Caco-2 (cell line): Measurements from ENCODE around the gene PPP2R2B. TPM values are rescaled to one million over a fixed set of nuclear protein-coding genes. Genes with fewer than 3 reads are reported as not detected.

Experiments
- BruUV-seq: library from RNA; stranded (reverse); fragments of 400-500 nt; replicated peaks from 2 replicates; lab custom pipeline; 2021; lab: Mats Ljungman, UMichigan
- CTCF ChIA-PET: fragments of 300-600 bp; sonication (Branson Sonifier 250); formaldehyde crosslinking; loops from one replicate; lab custom pipeline; 2022; ENCODE audit warnings: antibody characterized with exemption; lab: Charles Lee
- POLR2A ChIA-PET: fragments of 300-600 bp; sonication (Branson Sonifier 250); formaldehyde crosslinking; loops from one replicate; lab custom pipeline; 2022; ENCODE audit warnings: antibody characterized with exemption; lab: Charles Lee
- DNase-seq, 2 experiments: peaks; one replicate each; pipeline versions ENCODE4 v3.0.0 to v3.0.0-alpha.2; 2020 to 2022
- H3K27me3 ChIP-seq: replicated peaks from 2 replicates; pipeline ENCODE4 v1.6.0; 2011; ENCODE audit warnings: low read length; ENCODE audit not compliant: control insufficient read depth, insufficient read depth
- H3K36me3 ChIP-seq: 2 replicates; pipeline ENCODE4 v1.5.1; 2011; ENCODE audit warnings: low read length; ENCODE audit not compliant: control insufficient read depth, insufficient read depth
- H3K4me1 ChIP-seq: fragments of 250-450 bp; sonication (Bioruptor Pico); 2 replicates; pipeline ENCODE4 v1.5.1; 2020; ENCODE audit warnings: mild to moderate bottlenecking
- H3K4me3 ChIP-seq: 2 replicates; pipeline ENCODE4 v1.5.1; 2011; ENCODE audit warnings: low read depth, mild to moderate bottlenecking, control low read depth, low read length
- H3K9me3 ChIP-seq: fragments of 250-450 bp; sonication (Bioruptor Pico); 2 replicates; pipeline ENCODE4 v1.5.1; 2020; ENCODE audit warnings: mild to moderate bottlenecking, moderate library complexity
- H3K27ac Mint-ChIP-seq: one replicate; pipeline ENCODE4 v1.8.0; 2022; ENCODE audit warnings: mixed read lengths; ENCODE audit not compliant: unreplicated experiment
- H3K27me3 Mint-ChIP-seq: one replicate; pipeline ENCODE4 v1.8.0; 2022; ENCODE audit warnings: mixed read lengths; ENCODE audit not compliant: insufficient read depth, unreplicated experiment
- H3K36me3 Mint-ChIP-seq: one replicate; pipeline ENCODE4 v1.8.0; 2022; ENCODE audit warnings: mild to moderate bottlenecking, mixed read lengths; ENCODE audit not compliant: insufficient read depth, unreplicated experiment
- H3K4me1 Mint-ChIP-seq: one replicate; pipeline ENCODE4 v1.8.0; 2022; ENCODE audit warnings: low read depth, mixed read lengths; ENCODE audit not compliant: unreplicated experiment
- H3K4me3 Mint-ChIP-seq: one replicate; pipeline ENCODE4 v1.8.0; 2022; ENCODE audit warnings: mild to moderate bottlenecking, moderate library complexity, mixed read lengths; ENCODE audit not compliant: unreplicated experiment
- H3K9me3 Mint-ChIP-seq: one replicate; pipeline ENCODE4 v1.8.0; 2022; ENCODE audit warnings: mixed read lengths; ENCODE audit not compliant: unreplicated experiment
- intact Hi-C: fragments of 100-400 bp; cut with micrococcal nuclease; formaldehyde crosslinking; loops from one replicate; pipeline ENCODE4 v1.10.0; 2022; ENCODE audit not compliant: unreplicated experiment
- total RNA-seq: library from RNA; stranded (reverse); gene quantifications from 2 replicates; pipeline ENCODE4 v1.2.3, GENCODE V29; 2022
- TF ChIP-seq, protein P1 (sequence below), 2 experiments: fragments of 200-600 bp in 1 of 2; IDR thresholded peaks; 1 replicate in 1 of 2; 2 replicates in 1 of 2; pipeline versions ENCODE4 v1.5.1 to v1.8.0; 2011 to 2022; ENCODE audit warnings: antibody characterized with exemption in 1 of 2, control low read depth in 1 of 2, inconsistent platforms in 1 of 2, low read depth in 1 of 2, low read length in 1 of 2, mild to moderate bottlenecking in 1 of 2, moderate library complexity in 1 of 2; ENCODE audit not compliant: insufficient read depth in 1 of 2, severe bottlenecking in 1 of 2, unreplicated experiment in 1 of 2

PPP2R2B gene
- total RNA-seq, 1 experiment from 2014 or later, result 9.8 TPM

DNA sequence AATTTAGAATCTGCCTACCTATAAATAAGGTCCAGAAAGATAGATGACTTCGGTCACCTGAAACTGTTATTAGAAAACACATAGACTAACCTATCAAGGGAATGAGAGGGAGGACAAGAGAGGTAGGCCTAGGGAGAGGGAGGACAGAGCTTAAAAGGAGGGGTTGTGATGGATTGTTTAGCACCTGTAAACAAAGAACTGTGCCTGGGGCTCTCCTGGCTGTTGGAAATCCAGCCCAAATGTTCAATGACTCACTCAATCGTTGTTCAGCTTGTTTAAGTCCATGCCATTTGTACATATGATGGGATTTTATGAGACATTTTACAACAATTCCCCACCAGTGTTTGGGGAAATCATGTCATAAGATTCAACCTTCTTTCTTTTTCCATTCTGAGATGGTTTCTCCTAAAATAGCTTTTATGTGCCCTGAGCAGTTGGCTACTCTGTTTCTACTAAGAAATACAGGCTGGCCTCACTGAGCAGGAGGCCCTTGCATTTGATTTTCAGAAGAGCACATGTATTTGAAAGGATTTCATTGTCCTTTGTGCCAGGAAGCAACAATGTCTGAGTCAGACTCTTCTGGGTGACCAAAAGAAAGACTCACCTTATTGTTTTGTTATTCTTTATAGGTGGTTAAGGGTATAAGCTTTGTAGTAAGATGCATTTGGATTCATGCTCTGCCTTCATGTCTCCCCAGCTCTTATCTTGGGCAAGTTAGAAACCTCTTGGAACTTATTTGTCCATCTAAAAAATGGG, 314.4 kb downstream of the PPP2R2B start:
- Histone ChIP-seq H3K36me3 (no peaks in the 10 kb centered on the region), H3K4me3 (no peak overlapping the region), H3K4me1 (no peaks in the 10 kb centered on the region; the same call in 1 of the 2 replicates), H3K27me3 (no peaks in the 10 kb centered on the region), H3K9me3 (no peaks in the 10 kb centered on the region)
- ChIA-PET CTCF (interaction anchor here (0.6 kb wide), 1 partner anchor 412 kb away, joined by 3 read pairs; no protein-coding TSS in a partner anchor), POLR2A (no interaction called here)
- BruUV-seq, result no TSS peak
- H3K9me3 Mint-ChIP-seq, result no peaks in the 10 kb centered on the region
- H3K27ac Mint-ChIP-seq, result no peak overlapping the region
- intact Hi-C loops, result no loop called here
- no peaks in the 10 kb centered on the region for H3K36me3 Mint-ChIP-seq
- no peak overlapping the region for H3K4me3 Mint-ChIP-seq
- peaks cover 5% of the 10 kb centered on the region for H3K4me1 Mint-ChIP-seq
- TF ChIP-seq, protein P1, sequence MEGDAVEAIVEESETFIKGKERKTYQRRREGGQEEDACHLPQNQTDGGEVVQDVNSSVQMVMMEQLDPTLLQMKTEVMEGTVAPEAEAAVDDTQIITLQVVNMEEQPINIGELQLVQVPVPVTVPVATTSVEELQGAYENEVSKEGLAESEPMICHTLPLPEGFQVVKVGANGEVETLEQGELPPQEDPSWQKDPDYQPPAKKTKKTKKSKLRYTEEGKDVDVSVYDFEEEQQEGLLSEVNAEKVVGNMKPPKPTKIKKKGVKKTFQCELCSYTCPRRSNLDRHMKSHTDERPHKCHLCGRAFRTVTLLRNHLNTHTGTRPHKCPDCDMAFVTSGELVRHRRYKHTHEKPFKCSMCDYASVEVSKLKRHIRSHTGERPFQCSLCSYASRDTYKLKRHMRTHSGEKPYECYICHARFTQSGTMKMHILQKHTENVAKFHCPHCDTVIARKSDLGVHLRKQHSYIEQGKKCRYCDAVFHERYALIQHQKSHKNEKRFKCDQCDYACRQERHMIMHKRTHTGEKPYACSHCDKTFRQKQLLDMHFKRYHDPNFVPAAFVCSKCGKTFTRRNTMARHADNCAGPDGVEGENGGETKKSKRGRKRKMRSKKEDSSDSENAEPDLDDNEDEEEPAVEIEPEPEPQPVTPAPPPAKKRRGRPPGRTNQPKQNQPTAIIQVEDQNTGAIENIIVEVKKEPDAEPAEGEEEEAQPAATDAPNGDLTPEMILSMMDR (IDR thresholded peaks at IDR 0.05; ENCODE audit: insufficient read depth in 1 of 2, low read depth in 1 of 2, low read length in 1 of 2, severe bottlenecking in 1 of 2, unreplicated experiment in 1 of 2), result no peak
- DNase-seq, result no peak
- peaks cover 3% of the 10 kb centered on the region for H3K27me3 Mint-ChIP-seq

DNA sequence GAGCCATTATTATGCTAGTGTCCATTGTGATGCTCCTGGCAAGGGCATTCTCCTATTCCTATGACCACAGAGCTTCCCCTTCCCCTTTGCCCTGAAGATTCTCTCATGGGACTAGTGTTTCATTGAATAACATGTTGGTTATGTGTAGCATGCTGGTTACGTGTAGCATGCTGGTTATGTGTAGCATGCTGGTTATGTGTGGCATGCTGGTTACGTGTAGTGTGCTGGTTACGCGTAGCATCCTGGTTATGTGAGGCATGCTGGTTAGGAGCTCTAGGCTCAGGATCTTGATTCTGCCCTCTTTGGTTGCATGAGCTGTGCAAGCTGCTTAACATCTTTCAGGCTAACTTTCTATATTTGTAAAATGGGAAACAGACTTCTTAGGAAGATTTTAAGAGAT, 316.1 kb downstream of the PPP2R2B start:
- Histone ChIP-seq H3K36me3 (no peaks in the 10 kb centered on the region), H3K4me3 (no peak overlapping the region), H3K27me3 (no peaks in the 10 kb centered on the region), H3K4me1 (no peaks in the 10 kb centered on the region; the same call in 1 of the 2 replicates), H3K9me3 (no peaks in the 10 kb centered on the region)
- TF ChIP-seq, protein P1 (IDR thresholded peaks at IDR 0.05; ENCODE audit: insufficient read depth in 1 of 2, low read depth in 1 of 2, low read length in 1 of 2, severe bottlenecking in 1 of 2, unreplicated experiment in 1 of 2), result no peak
- ChIA-PET CTCF (no interaction called here), POLR2A (no interaction called here)
- BruUV-seq, result no TSS peak
- Mint-ChIP-seq H3K36me3 (no peaks in the 10 kb centered on the region), H3K4me1 (peaks cover 5% of the 10 kb centered on the region), H3K4me3 (no peak overlapping the region), H3K9me3 (no peaks in the 10 kb centered on the region), H3K27ac (no peak overlapping the region), H3K27me3 (peaks cover 3% of the 10 kb centered on the region)
- DNase-seq, result no peak
- intact Hi-C loops, result no loop called here

DNA sequence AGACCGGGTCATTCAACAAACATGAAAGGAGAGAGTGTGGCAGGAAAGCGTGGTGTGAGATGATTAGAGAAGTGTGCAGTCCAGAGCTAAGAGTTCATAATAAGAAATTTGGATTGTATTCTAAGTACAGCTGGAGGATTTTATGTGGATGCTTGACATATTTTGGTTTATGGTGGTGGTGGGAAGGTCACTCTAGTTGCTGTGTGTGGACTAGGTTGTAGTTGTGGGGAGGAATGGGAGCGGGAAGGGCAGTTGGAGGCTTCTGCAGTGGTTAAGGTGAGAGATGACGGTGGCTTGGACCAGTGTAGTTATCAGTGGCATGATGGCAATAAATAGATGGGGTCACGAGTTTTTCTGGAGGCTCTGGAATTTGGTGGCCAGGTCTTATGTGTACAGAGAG, 316.8 kb downstream of the PPP2R2B start:
- peaks cover 5% of the 10 kb centered on the region for H3K4me1 Mint-ChIP-seq
- no peaks in the 10 kb centered on the region for H3K9me3 Mint-ChIP-seq
- H3K4me3 Mint-ChIP-seq, result no peak overlapping the region
- H3K27me3 Mint-ChIP-seq, result peaks cover 3% of the 10 kb centered on the region
- TF ChIP-seq, protein P1 (IDR thresholded peaks at IDR 0.05; ENCODE audit: insufficient read depth in 1 of 2, low read depth in 1 of 2, low read length in 1 of 2, severe bottlenecking in 1 of 2, unreplicated experiment in 1 of 2), result no peak
- DNase-seq, result no peak
- intact Hi-C loops, result no loop called here
- H3K4me1 ChIP-seq, result no peaks in the 10 kb centered on the region; the same call in 1 of the 2 replicates
- H3K36me3 ChIP-seq, result no peaks in the 10 kb centered on the region
- no peaks in the 10 kb centered on the region for H3K9me3 ChIP-seq
- no TSS peak for BruUV-seq
- POLR2A ChIA-PET, result no interaction called here
- no peaks in the 10 kb centered on the region for H3K36me3 Mint-ChIP-seq
- CTCF ChIA-PET, result interaction anchor here (1.0 kb wide), 1 partner anchor 404 kb away, joined by 4 read pairs; no protein-coding TSS in a partner anchor
- H3K4me3 ChIP-seq, result no peak overlapping the region
- no peak overlapping the region for H3K27ac Mint-ChIP-seq
- H3K27me3 ChIP-seq, result no peaks in the 10 kb centered on the region
